Immature natural killer cell (primary cell): ENCODE data around the gene RIMBP2. TPM values are rescaled to one million over a fixed set of nuclear protein-coding genes. Genes with fewer than 3 reads are reported as not detected.

Experiments used
- DNase-seq, 3 donors: peaks; one replicate each; pipeline ENCODE4 v3.0.0; 2022; ENCODE audit warnings: mixed read lengths in 1 of 3
- H3K27ac Mint-ChIP-seq, 6 donors: one replicate each; pipeline ENCODE4 v1.8.0; 2020; ENCODE audit warnings: mixed read lengths in 6 of 6, mild to moderate bottlenecking in 5 of 6, inconsistent platforms in 4 of 6, moderate library complexity in 3 of 6
- H3K27me3 Mint-ChIP-seq, 3 donors: one replicate each; pipeline ENCODE4 v1.8.0; 2020 to 2021; ENCODE audit warnings: low read depth in 3 of 3, mild to moderate bottlenecking in 3 of 3, mixed read lengths in 3 of 3, moderate library complexity in 3 of 3, inconsistent platforms in 1 of 3
- H3K36me3 Mint-ChIP-seq, 3 donors: one replicate each; pipeline ENCODE4 v1.8.0; 2020; ENCODE audit warnings: mixed read lengths in 3 of 3, inconsistent platforms in 2 of 3, mild to moderate bottlenecking in 2 of 3
- H3K4me1 Mint-ChIP-seq, 2 donors: one replicate each; pipeline ENCODE4 v1.8.0; 2020; ENCODE audit warnings: inconsistent platforms in 2 of 2, mild to moderate bottlenecking in 2 of 2, mixed read lengths in 2 of 2, moderate library complexity in 1 of 2
- H3K4me3 Mint-ChIP-seq, 5 donors: one replicate each; pipeline ENCODE4 v1.8.0; 2020; ENCODE audit warnings: mild to moderate bottlenecking in 5 of 5, mixed read lengths in 5 of 5, inconsistent platforms in 3 of 5, moderate library complexity in 3 of 5
- H3K9me3 Mint-ChIP-seq, 6 donors: one replicate each; pipeline ENCODE4 v1.8.0; 2020; ENCODE audit warnings: mild to moderate bottlenecking in 6 of 6, mixed read lengths in 6 of 6, inconsistent platforms in 4 of 6, moderate library complexity in 3 of 6
- polyA plus RNA-seq, 3 donors: library from polyadenylated mRNA; unstranded; fragments of 300-500 nt; fragmentation: Illumina TruSeq; gene quantifications; one replicate each; pipeline ENCODE4 v1.2.3, GENCODE V29; 2021

The RIMBP2 gene
- polyA plus RNA-seq, 3 donors from 2014 or later = not detected

DNA sequence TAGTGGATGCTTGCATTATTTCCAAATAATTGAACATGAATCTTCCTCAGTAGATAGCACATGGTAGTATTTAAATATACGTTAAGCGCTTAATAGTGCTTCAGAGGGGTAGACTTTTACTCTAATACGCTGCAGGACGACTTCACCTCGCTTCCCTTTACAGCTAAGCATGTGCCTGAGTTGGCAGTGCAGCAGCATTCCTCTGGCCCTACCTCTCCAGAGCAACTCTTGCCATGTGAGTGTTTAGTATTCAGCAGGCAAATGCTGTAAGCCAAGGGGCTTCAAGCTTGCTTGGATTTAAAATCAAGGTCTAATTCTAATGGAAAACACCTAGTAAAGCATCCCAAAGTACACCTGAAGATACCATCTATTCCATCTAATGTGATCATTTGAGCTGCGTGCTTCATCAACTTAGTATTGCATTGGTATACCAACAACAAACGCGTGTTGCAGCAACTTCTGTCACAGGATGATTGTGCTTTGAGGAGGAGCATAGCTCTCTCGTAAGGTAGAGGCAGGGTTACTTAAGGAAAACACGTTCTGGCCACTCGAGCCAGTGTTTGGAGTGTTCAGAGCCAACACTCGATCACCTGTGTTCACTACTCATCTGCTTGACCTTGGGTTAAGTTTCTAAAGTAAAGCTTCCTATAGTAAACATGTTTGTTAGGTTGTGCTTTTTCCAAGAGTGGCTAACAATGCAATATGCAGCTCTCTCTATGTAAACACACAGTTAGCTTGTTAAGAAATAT, 317.8 kb downstream of the RIMBP2 start:
- peaks cover 0 to 2% (median 2%) of the 10 kb centered on the region in 3 donors for H3K27me3 Mint-ChIP-seq
- H3K36me3 Mint-ChIP-seq = no peaks in the 10 kb centered on the region
- no peak overlapping the region for H3K4me3 Mint-ChIP-seq
- H3K9me3 Mint-ChIP-seq = peaks cover 0 to 3% (median 0%) of the 10 kb centered on the region in 6 donors
- H3K4me1 Mint-ChIP-seq = peaks cover 5 to 6% of the 10 kb centered on the region in 2 donors
- no peak overlapping the region for H3K27ac Mint-ChIP-seq
- DNase-seq = no peak

- Mint-ChIP-seq H3K36me3 (no peaks in the 10 kb centered on the region), H3K27me3 (peaks cover 0 to 2% (median 0%) of the 10 kb centered on the region in 3 donors), H3K4me1 (peaks cover 5 to 6% of the 10 kb centered on the region in 2 donors), H3K4me3 (no peak overlapping the region), H3K27ac (no peak overlapping the region), H3K9me3 (peaks cover 0 to under 1% (median 0%) of the 10 kb centered on the region in 6 donors)
- no peak for DNase-seq
These were observed 319.4 kb downstream of the RIMBP2 start for GRCh38 chr12:130396667-130397066.

DNA sequence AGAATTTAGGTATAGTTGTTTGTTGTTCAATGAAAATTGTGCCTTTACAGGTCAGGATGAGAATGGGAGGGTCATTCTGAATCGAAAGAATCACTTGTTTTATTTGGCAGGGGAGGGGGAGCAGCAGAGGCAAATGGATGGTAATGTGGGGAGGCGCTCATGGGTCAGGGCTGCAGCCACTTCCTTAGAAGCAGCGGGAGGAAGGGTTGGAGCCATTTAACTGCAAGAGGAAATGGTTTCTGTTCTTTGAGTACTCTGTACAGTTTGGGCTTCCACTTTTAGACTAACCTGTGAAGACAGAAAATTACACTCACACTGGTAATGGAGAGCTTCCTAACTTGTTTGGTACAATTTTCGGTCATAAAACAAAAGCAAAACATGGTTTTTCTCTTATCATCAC, 321.2 kb downstream of the RIMBP2 start:
- H3K27me3 Mint-ChIP-seq = peaks cover 0 to 2% (median 1%) of the 10 kb centered on the region in 3 donors
- H3K4me3 Mint-ChIP-seq = no peak overlapping the region
- peaks cover 0 to 3% (median 0%) of the 10 kb centered on the region in 3 donors for H3K36me3 Mint-ChIP-seq
- peak overlapping the region in 1 of 6 donors; percentile 12 for H3K27ac Mint-ChIP-seq
- H3K9me3 Mint-ChIP-seq = peaks cover 0 to 6% (median 3%) of the 10 kb centered on the region in 6 donors
- no peak for DNase-seq
- H3K4me1 Mint-ChIP-seq = peaks cover 5 to 6% of the 10 kb centered on the region in 2 donors

GRCh38 chr12:130391186-130391585, 324.9 kb downstream of the RIMBP2 start:
- H3K4me1 Mint-ChIP-seq = peaks cover 5 to 11% of the 10 kb centered on the region in 2 donors
- no peak for DNase-seq
- peaks cover 0 to 3% (median 0%) of the 10 kb centered on the region in 3 donors for H3K36me3 Mint-ChIP-seq
- peaks cover 0 to 3% (median 2%) of the 10 kb centered on the region in 3 donors for H3K27me3 Mint-ChIP-seq
- no peak overlapping the region for H3K4me3 Mint-ChIP-seq
- H3K9me3 Mint-ChIP-seq = peaks cover 5 to 17% (median 9%) of the 10 kb centered on the region in 6 donors
- no peak overlapping the region for H3K27ac Mint-ChIP-seq

GRCh38 chr12:130385193-130385592, 330.9 kb downstream of the RIMBP2 start:
- no peak overlapping the region for H3K27ac Mint-ChIP-seq
- H3K36me3 Mint-ChIP-seq = no peaks in the 10 kb centered on the region
- H3K9me3 Mint-ChIP-seq = peaks cover 4 to 20% (median 7%) of the 10 kb centered on the region in 6 donors
- H3K4me3 Mint-ChIP-seq = no peak overlapping the region
- DNase-seq = no peak
- peaks cover 2 to 3% (median 2%) of the 10 kb centered on the region in 3 donors for H3K27me3 Mint-ChIP-seq
- peaks cover 0 to 5% of the 10 kb centered on the region in 2 donors for H3K4me1 Mint-ChIP-seq

- Mint-ChIP-seq H3K27me3 (peaks cover 2 to 3% (median 2%) of the 10 kb centered on the region in 3 donors), H3K27ac (no peak overlapping the region)
These were observed 331.9 kb downstream of the RIMBP2 start for GRCh38 chr12:130384234-130384633.

GRCh38 chr12:130382818-130383217, 333.3 kb downstream of the RIMBP2 start:
- Mint-ChIP-seq H3K36me3 (no peaks in the 10 kb centered on the region), H3K4me1 (peaks cover 0 to under 1% of the 10 kb centered on the region in 2 donors), H3K4me3 (no peak overlapping the region), H3K27ac (no peak overlapping the region), H3K9me3 (peaks cover 0 to 14% (median 3%) of the 10 kb centered on the region in 6 donors), H3K27me3 (peaks cover 0 to 3% (median 2%) of the 10 kb centered on the region in 3 donors)
- no peak for DNase-seq

More at GRCh38 chr12:130384234-130384633, 331.9 kb downstream of the RIMBP2 start:
- peaks cover 0 to 5% of the 10 kb centered on the region in 2 donors for H3K4me1 Mint-ChIP-seq
- H3K36me3 Mint-ChIP-seq = no peaks in the 10 kb centered on the region
- no peak overlapping the region for H3K4me3 Mint-ChIP-seq
- peaks cover 4 to 20% (median 7%) of the 10 kb centered on the region in 6 donors for H3K9me3 Mint-ChIP-seq
- DNase-seq = no peak

- Mint-ChIP-seq H3K27me3 (peaks cover 0 to 7% (median 2%) of the 10 kb centered on the region in 3 donors), H3K27ac (no peak overlapping the region), H3K9me3 (peaks cover 0 to 4% (median 0%) of the 10 kb centered on the region in 6 donors), H3K4me1 (no peaks in the 10 kb centered on the region), H3K4me3 (no peak overlapping the region), H3K36me3 (no peaks in the 10 kb centered on the region)
- no peak for DNase-seq
These were observed 340.5 kb downstream of the RIMBP2 start for GRCh38 chr12:130375296-130376287.

DNA sequence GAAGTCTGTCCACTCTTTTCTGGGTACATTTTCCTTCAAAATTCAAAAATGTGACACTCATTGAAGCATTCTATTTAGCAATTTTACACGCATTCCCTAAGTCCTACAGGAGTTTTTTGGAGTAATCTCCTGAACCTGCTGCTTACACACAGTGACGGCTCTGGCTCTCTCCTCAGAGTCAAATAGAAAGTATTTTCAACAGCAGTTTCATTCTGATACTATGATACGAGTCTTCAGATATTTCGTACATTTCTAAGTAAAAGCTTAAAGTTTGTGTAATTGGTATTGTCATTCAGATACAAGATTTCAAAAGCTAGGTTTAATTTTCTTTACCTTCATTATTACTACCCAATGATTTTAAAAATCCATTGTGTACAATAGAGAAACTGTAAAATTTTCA, 342.0 kb downstream of the RIMBP2 start:
- Mint-ChIP-seq H3K9me3 (peaks cover 0 to 4% (median 0%) of the 10 kb centered on the region in 6 donors), H3K27me3 (peaks cover 2 to 7% (median 5%) of the 10 kb centered on the region in 3 donors), H3K4me3 (no peak overlapping the region), H3K4me1 (no peaks in the 10 kb centered on the region), H3K27ac (no peak overlapping the region), H3K36me3 (no peaks in the 10 kb centered on the region)
- no peak for DNase-seq

- no peak for DNase-seq
- no peak overlapping the region for H3K27ac Mint-ChIP-seq
- no peaks in the 10 kb centered on the region for H3K4me1 Mint-ChIP-seq
- H3K9me3 Mint-ChIP-seq = peaks cover 0 to 3% (median 0%) of the 10 kb centered on the region in 6 donors
- H3K27me3 Mint-ChIP-seq = peaks cover 2 to 7% (median 6%) of the 10 kb centered on the region in 3 donors
- no peaks in the 10 kb centered on the region for H3K36me3 Mint-ChIP-seq
- no peak overlapping the region for H3K4me3 Mint-ChIP-seq
These were observed 343.2 kb downstream of the RIMBP2 start for GRCh38 chr12:130372936-130373335.

DNA sequence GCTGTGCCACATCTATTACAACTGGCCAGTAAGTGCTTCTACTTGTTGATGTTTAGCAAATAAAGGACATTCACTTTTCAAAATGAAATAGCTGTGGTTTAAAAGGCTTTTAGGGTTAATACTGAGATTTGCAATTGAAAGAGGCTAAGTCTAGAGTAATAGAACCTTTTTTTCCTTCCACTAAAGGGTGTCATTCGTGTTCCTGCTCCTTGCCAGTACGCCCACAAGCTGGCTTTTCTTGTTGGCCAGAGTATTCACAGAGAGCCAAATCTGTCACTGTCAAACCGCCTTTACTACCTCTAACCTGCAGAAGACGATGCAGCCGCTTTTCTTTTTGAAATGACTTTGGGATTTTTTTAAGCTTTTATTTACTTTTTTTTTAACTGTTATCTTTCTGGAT, 344.8 kb downstream of the RIMBP2 start:
- H3K27ac Mint-ChIP-seq = no peak overlapping the region
- H3K36me3 Mint-ChIP-seq = no peaks in the 10 kb centered on the region
- no peak overlapping the region for H3K4me3 Mint-ChIP-seq
- no peak for DNase-seq
- H3K9me3 Mint-ChIP-seq = no peaks in the 10 kb centered on the region
- no peaks in the 10 kb centered on the region for H3K4me1 Mint-ChIP-seq
- H3K27me3 Mint-ChIP-seq = peaks cover 0 to 6% (median 5%) of the 10 kb centered on the region in 3 donors

DNA sequence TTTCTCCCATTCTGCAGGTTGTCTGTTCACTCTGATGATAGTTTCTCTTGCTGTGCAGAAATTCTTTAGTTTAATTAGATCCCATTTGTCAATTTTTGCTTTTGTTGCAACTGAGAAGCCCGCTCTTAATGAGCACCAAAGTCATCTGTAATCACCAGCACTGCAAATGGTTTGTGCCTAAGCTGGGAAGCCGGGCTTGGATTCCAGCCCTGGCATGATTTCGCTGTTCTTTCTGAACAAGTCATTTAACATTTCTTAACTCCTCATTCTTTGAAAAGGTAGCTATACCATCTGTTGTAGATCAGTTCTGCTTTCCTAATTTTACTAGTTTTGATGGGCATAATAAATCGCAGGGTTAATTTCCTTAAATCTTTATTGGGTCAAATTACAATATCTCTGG, 346.3 kb downstream of the RIMBP2 start:
- no peak for DNase-seq
- Mint-ChIP-seq H3K4me3 (no peak overlapping the region), H3K36me3 (no peaks in the 10 kb centered on the region), H3K27me3 (peaks cover 0 to 6% (median 2%) of the 10 kb centered on the region in 3 donors), H3K9me3 (no peaks in the 10 kb centered on the region), H3K27ac (no peak overlapping the region), H3K4me1 (no peaks in the 10 kb centered on the region)

DNA sequence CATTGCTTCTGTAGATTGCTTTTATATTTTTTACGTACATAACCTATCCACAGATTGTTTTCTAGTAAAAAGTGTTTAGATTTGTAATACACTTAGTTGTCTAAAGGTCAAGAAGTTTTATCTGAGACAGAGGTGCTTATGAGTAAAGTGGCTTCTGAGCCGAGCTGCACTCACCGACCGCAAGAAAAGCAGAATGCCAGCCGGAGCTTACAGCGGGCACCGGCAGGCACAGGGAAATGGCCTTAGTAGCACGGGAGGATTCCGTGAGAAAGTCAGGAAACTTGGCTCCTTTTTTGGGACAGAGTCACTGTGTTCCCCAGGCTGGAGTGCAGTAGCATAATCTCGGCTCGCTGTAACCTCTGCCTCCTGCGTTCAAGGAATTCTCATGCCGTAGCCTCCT, 348.6 kb downstream of the RIMBP2 start:
- Mint-ChIP-seq H3K36me3 (no peaks in the 10 kb centered on the region), H3K9me3 (no peaks in the 10 kb centered on the region), H3K4me1 (no peaks in the 10 kb centered on the region), H3K27me3 (peaks cover 1 to 7% (median 6%) of the 10 kb centered on the region in 3 donors), H3K27ac (no peak overlapping the region), H3K4me3 (no peak overlapping the region)
- DNase-seq = no peak
